Heart right ventricle (tissue), 16 donors: ENCODE results near the gene YAE1. TPM values are rescaled to one million over a fixed set of nuclear protein-coding genes. Genes with fewer than 3 reads are reported as not detected.

Source experiments
- ATAC-seq, 8 donors: fragments of 200-7000 bp; cut with Tn5 transposase; one replicate each; pipeline ENCODE4 v1.9.1; 2020; ENCODE audit warnings: mild to moderate bottlenecking in 8 of 8, moderate library complexity in 8 of 8, moderate number of reproducible peaks in 1 of 8
- DNase-seq, 2 donors: peaks; one replicate each; pipeline ENCODE4 v3.0.0-alpha.2; 2020
- H3K27ac ChIP-seq, 10 donors: fragments of 200-600 bp; sonication (generic) in 2 of 10; one replicate each; pipeline versions ENCODE4 v1.5.0 to v1.8.0; 2020 to 2022; ENCODE audit warnings: mild to moderate bottlenecking in 3 of 10
- H3K27me3 ChIP-seq, 7 donors: fragments of 200-600 bp; one replicate each; pipeline ENCODE4 v1.8.0; 2021 to 2022; ENCODE audit warnings: mild to moderate bottlenecking in 2 of 7
- H3K36me3 ChIP-seq, 9 donors: fragments of 200-600 bp; sonication (generic) in 1 of 9; one replicate each; pipeline versions ENCODE4 v1.5.0 to v1.8.0; 2020 to 2022; ENCODE audit warnings: mild to moderate bottlenecking in 2 of 9
- H3K4me1 ChIP-seq, 9 donors: fragments of 200-600 bp; sonication (generic) in 1 of 9; one replicate each; pipeline versions ENCODE4 v1.5.0 to v1.8.0; 2020 to 2022; ENCODE audit warnings: mild to moderate bottlenecking in 4 of 9
- H3K4me3 ChIP-seq, 10 donors: fragments of 200-600 bp; sonication (generic) in 2 of 10; one replicate each; pipeline versions ENCODE4 v1.5.0 to v1.8.0; 2020 to 2022; ENCODE audit warnings: mild to moderate bottlenecking in 7 of 10, moderate library complexity in 2 of 10
- H3K9me3 ChIP-seq, 11 donors: fragments of 200-600 bp in 10 of 11; sonication (generic) in 2 of 11; one replicate each; pipeline versions ENCODE4 v1.5.0 to v1.8.0; 2013 to 2022; ENCODE audit warnings: mild to moderate bottlenecking in 2 of 11, control low read depth in 1 of 11, moderate library complexity in 1 of 11
- CTCF ChIP-seq, 9 donors: fragments of 200-600 bp; sonication (generic) in 2 of 9; IDR thresholded peaks; one replicate each; pipeline versions ENCODE4 v1.5.0 to v1.8.0; 2021 to 2022; ENCODE audit warnings: antibody characterized with exemption in 9 of 9, mild to moderate bottlenecking in 5 of 9, moderate library complexity in 1 of 9
- WGBS, 2 donors: extraction: QIAGEN DNeasy Blood & Tissue Kit; methylation state at CpG; one replicate each; pipeline ENCODE4 v1.1.7; 2013; ENCODE audit warnings: inconsistent platforms in 1 of 2; 5-methylcytosine and 5-hydroxymethylcytosine counted together
- intact Hi-C, 10 donors: fragments of 100-400 bp; cut with DNase I; formaldehyde crosslinking; loops; one replicate each; pipeline versions ENCODE4 v1.11.1 to v1.14.2; 2022
- polyA plus RNA-seq, 2 donors: library from polyadenylated mRNA; stranded (reverse); fragments of 200-250 nt; gene quantifications; one replicate each; pipeline ENCODE4 v1.2.3, GENCODE V29; 2013
- total RNA-seq, 10 donors: library from RNA; stranded (reverse); fragmentation: NEBNext Ultra II Directional in 3 of 10; extraction: Animal tissue kit (Norgen Biotek cat#: 25700) in 3 of 10; gene quantifications; one replicate each; pipeline versions ENCODE4 v1.2.1 to v1.2.4, GENCODE V29; 2021 to 2023
- donor health status: Arrhythmogenic right ventricular cardiomyopathy.
- donor health status: ischemic (EF 13 %, LVEDD 7.1; RV severe dilation, severe dysfunction).
- donor health status: healthy with polysubstance abuse.
- donor health status: DM: no; HTN: yes; CAD: no.
- donor health status: DM: no; HTN: no; CAD: no.
- donor health status: ischemic (EF 25% LVEDD 6.9; RV normal size, moderate dysfunction).
- donor health status: ischemic (EF 25% LVEDD 5.7; RV mildly dilated, moderate dysfunction).
- donor health status: healthy.
- donor health status: DM: yes; HTN: yes; CAD: no.
- donor health status: Ischemic cardiomyopathy.
- donor health status: ischemic (EF 35%, LVEDD 5.7; RV mildly dilated, moderate dysfunction).
- donor health status: nonischemic (EF 11% LVEDD 7.7; RV severe dilation, severe dysfunction).
- donor health status: DM: yes; HTN: yes; CAD: no.
- donor health status: PGD.
- donor health status: ischemic (EF 29% LVEDD 5.4; RV normal size, mild dysfunction).
- donor health status: nonischemic (EF 23%, LVEDD 6.1; RV moderate dilation, normal function).

Gene YAE1
- total and polyA plus RNA-seq, 12 donors, result 10.8 to 34.3 (median 16.0) TPM

- intact Hi-C loops, result no loop called here
- Histone ChIP-seq H3K4me3 (peak overlapping the region; percentile 51 to 92 (median 71)), H3K27me3 (no peaks in the 10 kb centered on the region), H3K36me3 (peaks cover 0 to 30% (median 7%) of the 10 kb centered on the region in 9 donors), H3K9me3 (no peaks in the 10 kb centered on the region), H3K27ac (no peak overlapping the region), H3K4me1 (peaks cover 0 to 20% (median 13%) of the 10 kb centered on the region in 9 donors)
- ATAC-seq (no peak), DNase-seq (no peak)
- 67 to 73% methylated on average over 2 of the region's 2 CpGs for WGBS, 2 donors
- TF ChIP-seq CTCF (IDR thresholded peaks at IDR 0.05), result no peak
Measured at GRCh38 chr7:39567294-39567693, 1.1 kb downstream of the YAE1 start.

GRCh38 chr7:39574673-39575349, 8.6 kb downstream of the YAE1 start:
- Histone ChIP-seq H3K27ac (no peak overlapping the region), H3K36me3 (peaks cover 0 to 78% (median 8%) of the 10 kb centered on the region in 9 donors)

GRCh38 chr7:39577229-39577874, 11.1 kb downstream of the YAE1 start:
- DNase-seq (no peak), ATAC-seq (peak in 1 of 8 donors; percentile 62)
- Histone ChIP-seq H3K4me3 (no peak overlapping the region), H3K27ac (no peak overlapping the region), H3K36me3 (peaks cover 0 to 53% (median under 1%) of the 10 kb centered on the region in 9 donors), H3K9me3 (no peaks in the 10 kb centered on the region), H3K27me3 (no peaks in the 10 kb centered on the region), H3K4me1 (peaks cover 0 to 4% (median 0%) of the 10 kb centered on the region in 9 donors)
- WGBS, 2 donors, result 96% methylated on average over 27 of the region's 27 CpGs
- intact Hi-C loops, result loop anchor here in 1 of 10 donors (10.0 kb wide), 1 partner anchor 477 kb away; no protein-coding TSS in a partner anchor
- TF ChIP-seq CTCF (IDR thresholded peaks at IDR 0.05), result no peak

More at GRCh38 chr7:39574673-39575349, 8.6 kb downstream of the YAE1 start:
- no peaks in the 10 kb centered on the region for H3K4me1 ChIP-seq
- TF ChIP-seq CTCF (IDR thresholded peaks at IDR 0.05), result no peak
- H3K4me3 ChIP-seq, result no peak overlapping the region
- intact Hi-C loops, result loop anchor here in 1 of 10 donors (10.0 kb wide), 1 partner anchor 480 kb away; no protein-coding TSS in a partner anchor
- no peak for ATAC-seq
- H3K9me3 ChIP-seq, result no peaks in the 10 kb centered on the region
- DNase-seq, result no peak
- WGBS, 2 donors, result 96 to 100% methylated on average over 2 of the region's 2 CpGs
- no peaks in the 10 kb centered on the region for H3K27me3 ChIP-seq

- H3K4me1 ChIP-seq, result peaks cover 0 to 4% (median 0%) of the 10 kb centered on the region in 9 donors
- no peaks in the 10 kb centered on the region for H3K9me3 ChIP-seq
- DNase-seq, result peak; percentile 47 to 81
- intact Hi-C loops, result loop anchor here (1.0 to 10.0 kb wide), 6 partner anchors 42 to 474 kb away; partner anchors contain the start of gene RALA (in 1 of the 10)
- peak; percentile 75 to 91 (median 83) for TF ChIP-seq CTCF (IDR thresholded peaks at IDR 0.05)
- 19 to 20% methylated on average over 8 of the region's 8 CpGs for WGBS, 2 donors
- no peak overlapping the region for H3K27ac ChIP-seq
- ATAC-seq, result peak; percentile 87 to 94 (median 90)
- H3K4me3 ChIP-seq, result no peak overlapping the region
- H3K27me3 ChIP-seq, result no peaks in the 10 kb centered on the region
- peaks cover 0 to 24% (median 0%) of the 10 kb centered on the region in 9 donors for H3K36me3 ChIP-seq
Measured at GRCh38 chr7:39580149-39580874, 14.1 kb downstream of the YAE1 start.
